Breast epithelium (tissue), 3 donors: Measurements from ENCODE around the gene HOXA2.

Experiments used
- CTCF ChIP-seq, 3 donors: fragments of 450-650 bp; IDR thresholded peaks; one replicate each; pipeline ENCODE4 v1.5.1; 2016 to 2017; ENCODE audit warnings: antibody characterized with exemption in 3 of 3, mild to moderate bottlenecking in 3 of 3, moderate library complexity in 3 of 3
- POLR2A ChIP-seq: fragments of 450-650 bp; IDR thresholded peaks from one replicate; pipeline ENCODE4 v1.6.1; 2016; ENCODE audit warnings: antibody characterized with exemption, mild to moderate bottlenecking, moderate library complexity

GRCh38 chr7:27137640-27138315 is 35.3 kb upstream of the HOXA2 start:
- TF ChIP-seq CTCF (IDR thresholded peaks at IDR 0.05) (no peak), POLR2A (no peak)
